ENCODE measurements around the gene EPB41L2.

The EPB41L2 gene

DNA sequence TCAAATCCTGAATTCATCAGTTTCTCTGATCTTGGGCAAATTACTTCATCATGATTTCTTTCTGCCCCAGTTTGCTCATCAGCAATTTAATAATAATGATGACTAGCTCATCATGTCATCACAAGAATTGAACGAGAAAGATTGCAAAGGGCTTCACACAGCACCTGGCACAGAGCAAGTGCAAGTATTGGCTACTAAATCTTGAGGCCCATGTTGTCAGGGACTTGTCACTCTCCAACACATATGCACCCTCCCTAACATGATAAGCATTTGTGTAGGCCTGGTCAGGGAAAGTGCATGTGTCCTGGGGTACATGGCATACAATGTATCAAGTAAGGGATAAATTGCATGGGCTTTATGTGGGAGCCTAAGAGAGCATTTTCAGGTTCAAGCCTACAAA is 229.5 kb downstream of the EPB41L2 start:
- DNase-seq (ENCODE audit: low read depth) = no peak
- no peak overlapping the region for H3K4me3 ChIP-seq (ENCODE audit: control insufficient read depth, low read depth, low read length)
- TF ChIP-seq, protein P1, sequence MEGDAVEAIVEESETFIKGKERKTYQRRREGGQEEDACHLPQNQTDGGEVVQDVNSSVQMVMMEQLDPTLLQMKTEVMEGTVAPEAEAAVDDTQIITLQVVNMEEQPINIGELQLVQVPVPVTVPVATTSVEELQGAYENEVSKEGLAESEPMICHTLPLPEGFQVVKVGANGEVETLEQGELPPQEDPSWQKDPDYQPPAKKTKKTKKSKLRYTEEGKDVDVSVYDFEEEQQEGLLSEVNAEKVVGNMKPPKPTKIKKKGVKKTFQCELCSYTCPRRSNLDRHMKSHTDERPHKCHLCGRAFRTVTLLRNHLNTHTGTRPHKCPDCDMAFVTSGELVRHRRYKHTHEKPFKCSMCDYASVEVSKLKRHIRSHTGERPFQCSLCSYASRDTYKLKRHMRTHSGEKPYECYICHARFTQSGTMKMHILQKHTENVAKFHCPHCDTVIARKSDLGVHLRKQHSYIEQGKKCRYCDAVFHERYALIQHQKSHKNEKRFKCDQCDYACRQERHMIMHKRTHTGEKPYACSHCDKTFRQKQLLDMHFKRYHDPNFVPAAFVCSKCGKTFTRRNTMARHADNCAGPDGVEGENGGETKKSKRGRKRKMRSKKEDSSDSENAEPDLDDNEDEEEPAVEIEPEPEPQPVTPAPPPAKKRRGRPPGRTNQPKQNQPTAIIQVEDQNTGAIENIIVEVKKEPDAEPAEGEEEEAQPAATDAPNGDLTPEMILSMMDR (IDR thresholded peaks at IDR 0.05; ENCODE audit: control insufficient read depth, insufficient read depth, low read depth, low read length, missing control alignments) = no peak

GRCh38 chr6:130831607-130832006 is 231.4 kb downstream of the EPB41L2 start:
- H3K4me3 ChIP-seq (ENCODE audit: control insufficient read depth, low read depth, low read length) = no peak overlapping the region
- TF ChIP-seq, protein P1 (IDR thresholded peaks at IDR 0.05; ENCODE audit: control insufficient read depth, insufficient read depth, low read depth, low read length, missing control alignments) = no peak
- DNase-seq (ENCODE audit: low read depth) = no peak

- no peak overlapping the region for H3K4me3 ChIP-seq (ENCODE audit: control insufficient read depth, low read depth, low read length)
- no peak for DNase-seq (ENCODE audit: low read depth)
- TF ChIP-seq, protein P1 (IDR thresholded peaks at IDR 0.05; ENCODE audit: control insufficient read depth, insufficient read depth, low read depth, low read length, missing control alignments) = no peak
These were observed 233.6 kb downstream of the EPB41L2 start for GRCh38 chr6:130829333-130829910.

DNA sequence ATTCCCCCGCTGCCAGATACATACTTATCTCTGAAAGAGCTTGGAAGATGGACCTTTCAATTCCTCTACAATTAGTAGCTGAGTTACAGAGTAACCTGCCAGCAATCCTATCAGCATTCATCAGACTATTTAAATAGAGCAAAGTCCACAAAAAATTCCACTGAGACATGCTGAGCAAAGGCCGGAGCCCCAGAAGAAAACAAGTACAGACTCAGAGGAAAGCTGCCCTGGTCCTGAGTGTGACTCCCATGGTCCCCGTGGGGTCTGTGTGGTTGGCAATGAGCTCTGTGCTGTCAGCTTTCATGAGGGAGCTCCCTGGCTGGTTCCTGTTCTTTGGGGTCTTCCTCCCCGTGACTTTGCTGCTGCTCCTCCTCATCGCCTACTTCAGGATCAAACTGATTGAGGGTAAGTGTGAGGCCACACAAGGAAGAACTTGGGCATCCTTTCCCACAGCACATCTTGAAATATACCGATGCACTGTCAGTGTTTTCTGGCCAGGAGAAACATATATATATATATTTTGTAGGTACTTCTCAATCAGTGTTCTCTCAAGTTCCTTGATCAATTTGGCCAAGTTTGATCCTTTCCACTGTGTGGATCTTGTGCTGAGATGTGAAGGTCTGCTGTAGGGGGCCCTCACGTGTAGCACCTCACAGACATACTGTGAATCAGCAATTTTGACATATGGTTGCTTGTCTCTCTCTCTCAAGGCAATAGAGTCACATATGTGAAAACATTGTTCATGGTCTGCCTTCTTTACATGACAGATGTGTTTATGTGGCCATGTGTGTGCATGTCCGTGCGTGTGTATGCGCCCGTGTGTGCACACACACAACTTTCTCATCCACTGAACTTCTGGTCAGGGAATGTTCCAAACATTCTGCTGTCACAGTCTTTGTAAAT is 235.5 kb downstream of the EPB41L2 start, which contains the start of gene SMLR1:
Gene SMLR1, plus strand, starts transcription at position 160 of the 903 bp plus-strand sequence. Its CDS starts 8 bp downstream, at position 168.
- DNase-seq (ENCODE audit: low read depth) = no peak
- TF ChIP-seq, protein P1 (IDR thresholded peaks at IDR 0.05; ENCODE audit: control insufficient read depth, insufficient read depth, low read depth, low read length, missing control alignments) = no peak
- no peak within 1 kb of the TSS for H3K4me3 ChIP-seq (ENCODE audit: control insufficient read depth, low read depth, low read length)

GRCh38 chr6:130826442-130827246 is 236.4 kb downstream of the EPB41L2 start:
- DNase-seq (ENCODE audit: low read depth) = no peak
- TF ChIP-seq, protein P1 (IDR thresholded peaks at IDR 0.05; ENCODE audit: control insufficient read depth, insufficient read depth, low read depth, low read length, missing control alignments) = no peak
- no peak overlapping the region for H3K4me3 ChIP-seq (ENCODE audit: control insufficient read depth, low read depth, low read length)

DNA sequence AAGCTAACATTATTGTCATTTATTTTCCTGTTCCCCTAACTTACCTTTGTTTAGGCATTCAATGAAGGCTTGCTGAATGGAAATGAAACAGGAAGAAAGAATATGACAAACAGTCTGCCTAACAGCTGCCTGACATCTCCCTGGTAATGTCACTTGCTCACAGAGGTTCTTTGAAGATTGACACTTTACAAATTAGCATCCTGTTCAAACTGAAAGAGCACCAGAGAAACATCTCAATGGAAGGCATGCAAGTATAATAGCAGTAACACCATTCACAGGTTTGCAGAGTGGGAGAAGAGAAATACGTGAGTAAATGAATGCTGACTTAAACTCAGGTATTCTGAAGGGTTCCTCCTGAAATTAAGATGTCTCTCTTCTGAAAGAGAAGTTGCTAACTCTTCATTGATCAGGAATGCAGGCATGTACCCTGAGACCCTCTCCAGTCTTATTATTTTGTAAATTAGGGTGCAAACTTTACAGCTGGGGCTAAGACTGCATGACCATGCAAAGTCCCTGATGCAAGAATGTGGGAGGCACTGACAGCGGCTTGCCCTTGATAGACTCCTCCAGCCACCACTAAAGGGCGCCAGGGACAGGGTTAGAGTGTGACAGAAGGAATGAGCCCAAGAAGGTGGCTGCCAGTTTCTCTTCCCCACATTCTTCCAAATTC is 237.1 kb downstream of the EPB41L2 start:
- no peak for DNase-seq (ENCODE audit: low read depth)
- H3K4me3 ChIP-seq (ENCODE audit: control insufficient read depth, low read depth, low read length) = no peak overlapping the region
- TF ChIP-seq, protein P1 (IDR thresholded peaks at IDR 0.05; ENCODE audit: control insufficient read depth, insufficient read depth, low read depth, low read length, missing control alignments) = no peak

Data from AG09309 (cell line).